ENCODE results near the gene PLEKHM3. TPM values are rescaled to one million over a fixed set of nuclear protein-coding genes. Genes with fewer than 3 reads are reported as not detected.

The PLEKHM3 gene
- total and polyA plus RNA-seq, 2 of the 4 experiments (the other 2 are of a cell fraction): 2.4 to 11.3 TPM

GRCh38 chr2:207783514-207783913 is 241.8 kb downstream of the PLEKHM3 start:
- in situ Hi-C loops (cut with MboI; ENCODE audit: low sequenced_read_pairs): no loop called here
- Histone ChIP-seq H3K9me3 (ENCODE audit: control insufficient read depth, insufficient read depth, low read length) (no peaks in the 10 kb centered on the region), H3K14ac (replicated peaks; ENCODE audit: low read depth, low read length) (no peak overlapping the region), H3K4me2 (ENCODE audit: low read depth, low read length) (no peak overlapping the region), H3K27me3 (ENCODE audit: control insufficient read depth, insufficient read depth, low read length) (peaks cover 16% of the 10 kb centered on the region), H3K79me1 (ENCODE audit: low read depth in 1 of 2, low read length in 2 of 2) (no peaks in the 10 kb centered on the region), H4K5ac (ENCODE audit: low read depth, low read length) (no peak overlapping the region), H2AK9ac (replicated peaks; ENCODE audit: low read depth, low read length, poor library complexity) (no peak overlapping the region), H3K9me1 (ENCODE audit: insufficient read depth, low read length) (0 out of 2 replicates have a peak, but pooled peaks cover 2% of the 10 kb centered on the region), H3K27ac (ENCODE audit: insufficient read depth, low read length) (no peak overlapping the region), H3K4me3 (ENCODE audit: insufficient read depth, low read depth, low read length) (no peak overlapping the region), H3K9ac (ENCODE audit: low read depth, low read length) (no peak overlapping the region), H2AFZ (replicated peaks; ENCODE audit: low read length, poor library complexity) (no peak overlapping the region), H3K4ac (ENCODE audit: low read depth, low read length) (no peak overlapping the region), H4K20me1 (ENCODE audit: insufficient read depth, low read length) (no peaks in the 10 kb centered on the region), H2BK15ac (ENCODE audit: low read depth, low read length) (no peak overlapping the region), H4K91ac (ENCODE audit: insufficient read depth, low read depth, low read length) (no peak overlapping the region), H3K23ac (ENCODE audit: low read depth, low read length) (no peak overlapping the region), H3K4me1 (ENCODE audit: control insufficient read depth, insufficient read depth, low read length) (no peaks in the 10 kb centered on the region), H2BK20ac (ENCODE audit: low read depth, low read length) (no peak overlapping the region), H4K8ac (ENCODE audit: low read depth in 2 of 2, low read length in 2 of 2) (no peak overlapping the region), H3K56ac (ENCODE audit: extremely low read depth, insufficient read depth, low read length) (no peak overlapping the region), H2BK5ac (ENCODE audit: low read depth, low read length, poor library complexity, severe bottlenecking) (no peak overlapping the region), H3K18ac (ENCODE audit: low read depth, low read length) (no peak overlapping the region), H2AK5ac (ENCODE audit: low read depth, low read length) (no peak overlapping the region), H2BK120ac (ENCODE audit: low read depth, low read length) (no peak overlapping the region), H3K36me3 (ENCODE audit: control insufficient read depth, insufficient read depth, low read length) (no peaks in the 10 kb centered on the region)
- ChIA-PET CTCF (interaction anchor here (1.6 to 1.7 kb wide), 2 partner anchors 9 to 257 kb away, joined by 4 to 5 read pairs; no protein-coding TSS in a partner anchor), POLR2A (ENCODE audit: unreplicated experiment) (no interaction called here)
- intact Hi-C loops (cut with micrococcal nuclease): no loop called here
- WGBS, 2 experiments (ENCODE audit: extremely low coverage in 2 of 2, insufficient read length in 1 of 2): no CpG with 5 or more reads among the region's 2 CpGs
- BruUV-seq (replicated peaks): no TSS peak
- no peak for ATAC-seq (ENCODE audit: low read depth)
- DNase-seq: no peak
- TF ChIP-seq ELK1 (IDR thresholded peaks at IDR 0.05; ENCODE audit: borderline replicate concordance, low read depth, low read length) (no peak), SMC3 (IDR thresholded peaks at IDR 0.05; ENCODE audit: low read depth, low read length) (no peak), MAZ (IDR thresholded peaks at IDR 0.05; ENCODE audit: borderline replicate concordance, low read depth, low read length) (no peak), MXI1 (IDR thresholded peaks at IDR 0.05; ENCODE audit: borderline replicate concordance, low read depth, low read length) (no peak), RCOR1 (IDR thresholded peaks at IDR 0.05; ENCODE audit: insufficient replicate concordance, low read length) (no peak), CHD1 (IDR thresholded peaks at IDR 0.05; ENCODE audit: low read depth, low read length) (no peak), RAD21 (IDR thresholded peaks at IDR 0.05; ENCODE audit: low read length) (no peak)
- dilution Hi-C loops (cut with HindIII; ENCODE audit: low sequenced_read_pairs, unreplicated experiment): no loop called here

All from IMR-90 (cell line).